GM12878 (cell line): ENCODE data around the gene IQCK. TPM values are rescaled to one million over a fixed set of nuclear protein-coding genes. Genes with fewer than 3 reads are reported as not detected.

Source experiments
- ATAC-seq: fragments of 200-7000 bp; cut with Tn5 transposase; 3 replicates; pipeline ENCODE4 v1.9.1; 2020; ENCODE audit warnings: mild to moderate bottlenecking, moderate library complexity
- BruUV-seq: library from RNA; stranded (reverse); fragments of 400-500 nt; replicated peaks from 2 replicates; lab custom pipeline; 2021; lab: Mats Ljungman, UMichigan
- CTCF ChIA-PET: fragments of 300-600 bp; sonication (Branson Sonifier 250); formaldehyde crosslinking; extraction: SDS; loops from one replicate; lab custom pipeline; 2021; ENCODE audit warnings: inconsistent platforms; lab: Yijun Ruan, JAX
- POLR2A ChIA-PET: fragments of 350-600 bp; formaldehyde crosslinking; extraction: SDS; loops from one replicate; lab custom pipeline; 2021; ENCODE audit warnings: inconsistent platforms; lab: Charles Lee
- RAD21 ChIA-PET: fragments of 300-600 bp; sonication (Branson Sonifier 250); formaldehyde crosslinking; loops from one replicate; lab custom pipeline; 2023; ENCODE audit warnings: antibody characterized with exemption; ENCODE audit not compliant: unreplicated experiment; lab: Charles Lee
- SMC1A ChIA-PET: fragments of 300-600 bp; sonication (Branson Sonifier 250); formaldehyde crosslinking; loops from one replicate; lab custom pipeline; 2023; ENCODE audit not compliant: unreplicated experiment, uncharacterized antibody; lab: Charles Lee
- DNase-seq: peaks from one replicate; pipeline ENCODE4 v3.0.0-alpha.2; 2011; ENCODE audit warnings: low read depth, low spot score
- FAIRE-seq: peaks from 3 replicates; lab custom pipeline; 2011; peaks lifted over from hg19 to GRCh38; lab: Jason Lieb, UNC
- H2AFZ ChIP-seq: 2 replicates; pipeline ENCODE4 v1.6.0; 2011; ENCODE audit warnings: low read depth, low read length, control low read depth; ENCODE audit not compliant: control insufficient read depth
- H3K27ac ChIP-seq: 2 replicates; pipeline ENCODE4 v1.5.1; 2011; ENCODE audit warnings: control low read depth; ENCODE audit not compliant: control insufficient read depth, insufficient read depth
- H3K27me3 ChIP-seq, 2 experiments: replicated peaks in 1 of 2; 2 replicates each; pipeline versions ENCODE4 v1.6.0 to v1.6.1; 2011; ENCODE audit warnings: low read length in 1 of 2; ENCODE audit not compliant: control insufficient read depth in 2 of 2, insufficient read depth in 2 of 2
- H3K36me3 ChIP-seq, 2 experiments: 2 replicates each; pipeline ENCODE4 v1.5.1; 2011; ENCODE audit warnings: low read length in 1 of 2; ENCODE audit not compliant: control insufficient read depth in 2 of 2, insufficient read depth in 2 of 2
- H3K4me1 ChIP-seq: 2 replicates; pipeline ENCODE4 v1.6.1; 2011; ENCODE audit warnings: mild to moderate bottlenecking, low read length, moderate library complexity, mixed read lengths; ENCODE audit not compliant: control insufficient read depth, insufficient read depth
- H3K4me2 ChIP-seq: 2 replicates; pipeline ENCODE4 v1.6.0; 2011; ENCODE audit warnings: control low read depth; ENCODE audit not compliant: control insufficient read depth, insufficient read depth
- H3K4me3 ChIP-seq: fragments of 200-600 bp; sonication (generic); 2 replicates; pipeline ENCODE4 v1.5.1; 2016
- H3K79me2 ChIP-seq: 2 replicates; pipeline ENCODE4 v1.6.0; 2011; ENCODE audit warnings: low read length; ENCODE audit not compliant: control insufficient read depth, insufficient read depth
- H3K9ac ChIP-seq: 2 replicates; pipeline ENCODE4 v1.8.0; 2011; ENCODE audit warnings: low read length, control low read depth, mixed read lengths; ENCODE audit not compliant: control insufficient read depth, insufficient read depth
- H3K9me3 ChIP-seq: replicated peaks from 3 replicates; pipeline ENCODE4 v1.5.1; 2011; ENCODE audit warnings: mild to moderate bottlenecking, low read length; ENCODE audit not compliant: control insufficient read depth, insufficient read depth
- H4K20me1 ChIP-seq: 2 replicates; pipeline ENCODE4 v1.6.0; 2011; ENCODE audit not compliant: control insufficient read depth, insufficient read depth
- CBX5 ChIP-seq: sonication (generic); IDR thresholded peaks from 2 replicates; pipeline ENCODE4 v1.6.1; 2016; ENCODE audit warnings: low read depth, moderate library complexity, mild to moderate bottlenecking, inconsistent platforms
- EED ChIP-seq: sonication (generic); IDR thresholded peaks from 2 replicates; pipeline ENCODE4 v1.6.1; 2016; ENCODE audit warnings: antibody characterized with exemption, low read depth
- ELK1 ChIP-seq: IDR thresholded peaks from 2 replicates; pipeline ENCODE4 v1.6.1; 2012; ENCODE audit warnings: low read depth, low read length, improper control_type of control experiment
- EP300 ChIP-seq, 2 experiments: fragments of 150-350 bp in 1 of 2; IDR thresholded peaks; 2 replicates each; pipeline ENCODE4 v1.6.1; 2011 to 2012; ENCODE audit warnings: low read depth in 2 of 2, low read length in 2 of 2, borderline replicate concordance in 1 of 2, improper control_type of control experiment in 1 of 2, inconsistent platforms in 1 of 2; ENCODE audit not compliant: control insufficient read depth in 1 of 2
- ETV6 ChIP-seq, 2 experiments: fragments of 450-650 bp in 1 of 2; IDR thresholded peaks in 1 of 2; conservative IDR thresholded peaks in 1 of 2; 2 replicates each; pipeline ENCODE4 v1.6.1; 2014; ENCODE audit warnings: antibody characterized with exemption in 1 of 2, borderline replicate concordance in 1 of 2, low read depth in 1 of 2, mild to moderate bottlenecking in 1 of 2, moderate library complexity in 1 of 2
- HDGF ChIP-seq: fragments of 450-650 bp; IDR thresholded peaks from 2 replicates; pipeline ENCODE4 v1.6.1; 2016; ENCODE audit warnings: antibody characterized with exemption
- MAX ChIP-seq: IDR thresholded peaks from 2 replicates; pipeline ENCODE4 v1.6.1; 2012; ENCODE audit warnings: low read depth, low read length, improper control_type of control experiment
- MLLT1 ChIP-seq: fragments of 450-650 bp; IDR thresholded peaks from 2 replicates; pipeline ENCODE4 v1.6.1; 2016; ENCODE audit warnings: mild to moderate bottlenecking
- MXI1 ChIP-seq: fragments of 150-350 bp; IDR thresholded peaks from 2 replicates; pipeline ENCODE4 v1.6.1; 2011; ENCODE audit warnings: low read depth, mild to moderate bottlenecking, inconsistent platforms, low read length, improper control_type of control experiment
- NR2C1 ChIP-seq: fragments of 450-650 bp; IDR thresholded peaks from 2 replicates; pipeline ENCODE4 v1.6.1; 2017; ENCODE audit warnings: antibody characterized with exemption, mild to moderate bottlenecking, moderate library complexity
- PAX8 ChIP-seq: fragments of 450-650 bp; IDR thresholded peaks from 2 replicates; pipeline ENCODE4 v1.6.1; 2017; ENCODE audit warnings: mild to moderate bottlenecking, moderate library complexity
- RBBP5 ChIP-seq: fragments of 200-600 bp; sonication (generic); conservative IDR thresholded peaks from 2 replicates; pipeline ENCODE4 v1.6.1; 2016
- SIN3A ChIP-seq: IDR thresholded peaks from 2 replicates; pipeline ENCODE4 v1.6.1; 2012; ENCODE audit warnings: low read depth, low read length, improper control_type of control experiment
- SMC3 ChIP-seq: IDR thresholded peaks from 2 replicates; pipeline ENCODE4 v1.6.1; 2011; ENCODE audit warnings: low read length, improper control_type of control experiment, borderline replicate concordance
- TCF7 ChIP-seq: IDR thresholded peaks from 2 replicates; pipeline ENCODE4 v1.6.1; 2014; ENCODE audit warnings: antibody characterized with exemption, borderline replicate concordance
- ZBTB40 ChIP-seq: fragments of 450-650 bp; IDR thresholded peaks from 2 replicates; pipeline ENCODE4 v1.6.1; 2016; ENCODE audit warnings: mild to moderate bottlenecking, moderate library complexity, borderline replicate concordance
- WGBS: methylation state at CpG from one replicate; pipeline ENCODE4 v1.1.6; 2016; ENCODE audit warnings: low lambda C conversion rate; ENCODE audit not compliant: insufficient replicate concordance, insufficient coverage; ENCODE audit errors: missing lambda C conversion rate; 5-methylcytosine and 5-hydroxymethylcytosine counted together
- in situ Hi-C: fragments of 300-500 bp; cut with MboI; formaldehyde crosslinking; loops from 9 replicates; pipeline ENCODE4 v1.14.3; 2018; ENCODE audit warnings: mixed read lengths
- intact Hi-C: fragments of 100-400 bp; cut with micrococcal nuclease; formaldehyde crosslinking; loops from one replicate; pipeline ENCODE4 v1.14.2; 2022; ENCODE audit not compliant: unreplicated experiment
- polyA plus RNA-seq, 11 experiments: library from polyadenylated mRNA; depleted of rRNA in 4 of 11; unstranded in 6 of 11; stranded (reverse) in 5 of 11; fragments of >200 nt; fragmentation: Nextera tagmentation in 4 of 11; fragmentation: Illumina TruSeq in 1 of 11; extraction: Ambion mirVana in 4 of 11; extraction: Trizol in 1 of 11; gene quantifications; 1 replicate in 1 of 11; 2 replicates in 10 of 11; pipeline versions ENCODE4 v1.2.1 to v1.2.3, GENCODE V29; 2011 to 2016; ENCODE audit warnings: inconsistent platforms in 2 of 11, missing spikeins in 2 of 11, low read depth in 1 of 11
- total RNA-seq, 4 experiments: library from RNA; depleted of rRNA in 3 of 4; stranded (reverse); fragments of >200 nt in 3 of 4; fragmentation: Illumina TruSeq in 1 of 4; extraction: Trizol in 1 of 4; gene quantifications; 2 replicates each; pipeline versions ENCODE4 v1.2.1 to v1.2.3, GENCODE V29; 2013 to 2021

IQCK gene
- total and polyA plus RNA-seq, 10 of the 15 experiments (the other 5 are each of a cell fraction or from before 2014, with no cell fraction given), result 1.0 to 4.2 (median 2.4) TPM

GRCh38 chr16:19697756-19698318 is 20.2 kb upstream of the IQCK start:
- ATAC-seq (no peak), DNase-seq (no peak), FAIRE-seq (no peak)
- RAD21 ChIA-PET, result no interaction called here
- 95% methylated on average over 8 of the region's 8 CpGs for WGBS
- POLR2A ChIA-PET, result no interaction called here
- H2AFZ ChIP-seq, result no peak overlapping the region
- CTCF ChIA-PET, result no interaction called here
- H3K4me1 ChIP-seq, result 0 out of 2 replicates have a peak, but pooled peaks cover 2% of the 10 kb centered on the region
- in situ Hi-C loops, result no loop called here
- H3K79me2 ChIP-seq, result no peaks in the 10 kb centered on the region
- H3K4me3 ChIP-seq, result no peak overlapping the region
- peaks cover 0 to 5% of the 10 kb centered on the region in 2 experiments; a peak in 2 of 4 replicates for H3K36me3 ChIP-seq
- SMC1A ChIA-PET, result no interaction called here
- no peak overlapping the region for H3K27ac ChIP-seq
- no peaks in the 10 kb centered on the region for H4K20me1 ChIP-seq
- no TSS peak for BruUV-seq
- intact Hi-C loops, result no loop called here
- H3K4me2 ChIP-seq, result no peak overlapping the region
- H3K9ac ChIP-seq, result no peak overlapping the region
- H3K27me3 ChIP-seq, result no peaks in the 10 kb centered on the region
- no peaks in the 10 kb centered on the region for H3K9me3 ChIP-seq
- TF ChIP-seq HDGF, result no peak
- TF ChIP-seq MLLT1, result no peak
- TF ChIP-seq NR2C1, result no peak
- TF ChIP-seq RBBP5, result no peak
- no peak for TF ChIP-seq ZBTB40
- TF ChIP-seq ETV6 (conservative IDR thresholded peaks at IDR 0.05 in 1 of 2, IDR thresholded peaks at IDR 0.05 in 1 of 2; ENCODE audit: borderline replicate concordance in 1 of 2, low read depth in 1 of 2), result no peak
- no peak for TF ChIP-seq TCF7
- TF ChIP-seq EP300 (IDR thresholded peaks at IDR 0.05; ENCODE audit: borderline replicate concordance in 1 of 2, control insufficient read depth in 1 of 2, low read depth in 2 of 2, low read length in 2 of 2), result no peak
- no peak for TF ChIP-seq MAX
- no peak for TF ChIP-seq ELK1
- TF ChIP-seq EED, result no peak
- TF ChIP-seq PAX8, result no peak
- TF ChIP-seq SIN3A, result no peak
- no peak for TF ChIP-seq MXI1
- TF ChIP-seq CBX5, result no peak
- no peak for TF ChIP-seq SMC3
